HUES64 (cell line): ENCODE results near the gene MRPL53.

ENCODE experiments used
- H3K27ac ChIP-seq: 2 replicates; pipeline ENCODE4 v1.7.0; 2013; ENCODE audit warnings: low read depth, low read length, inconsistent platforms
- H3K27me3 ChIP-seq: 2 replicates; pipeline ENCODE4 v1.6.1; 2013; ENCODE audit warnings: mild to moderate bottlenecking, low read length; ENCODE audit not compliant: insufficient read depth
- H3K36me3 ChIP-seq: 2 replicates; pipeline ENCODE4 v1.6.1; 2013; ENCODE audit warnings: mild to moderate bottlenecking, low read length; ENCODE audit not compliant: insufficient read depth
- H3K4me1 ChIP-seq: 2 replicates; pipeline ENCODE4 v1.6.1; 2013; ENCODE audit warnings: mild to moderate bottlenecking, low read length, moderate library complexity; ENCODE audit not compliant: insufficient read depth
- H3K4me3 ChIP-seq: 2 replicates; pipeline ENCODE4 v1.5.1; 2013; ENCODE audit warnings: mild to moderate bottlenecking, low read length, moderate library complexity
- H3K9ac ChIP-seq: 2 replicates; pipeline ENCODE4 v1.6.1; 2013; ENCODE audit warnings: mild to moderate bottlenecking, low read depth, low read length
- H3K9me3 ChIP-seq: 2 replicates; pipeline ENCODE4 v1.6.1; 2013; ENCODE audit warnings: low read depth, low read length; ENCODE audit not compliant: insufficient read depth
- WGBS: fragments of 150-250, 120-280 bp; methylation state at CpG from one replicate; pipeline ENCODE4 v1.1.7; 2013; ENCODE audit warnings: missing lambda C conversion rate; 5-methylcytosine and 5-hydroxymethylcytosine counted together

Gene MRPL53

GRCh38 chr2:74441170-74441689, 31.2 kb downstream of the MRPL53 start:
- peak overlapping the region; percentile 72 for H3K4me3 ChIP-seq
- WGBS: under 1% methylated on average over 33 of the region's 33 CpGs

GRCh38 chr2:74440378-74441169, 31.9 kb downstream of the MRPL53 start:
- peaks cover 32% of the 10 kb centered on the region for H3K4me1 ChIP-seq
- under 1% methylated on average over 45 of the region's 45 CpGs for WGBS

More at GRCh38 chr2:74441170-74441689, 31.2 kb downstream of the MRPL53 start:
- H3K36me3 ChIP-seq: peaks cover 6% of the 10 kb centered on the region; the same call in 1 of the 2 replicates
- H3K9ac ChIP-seq: peak overlapping the region; percentile 87
- H3K4me1 ChIP-seq: peaks cover 32% of the 10 kb centered on the region
- peaks cover 4% of the 10 kb centered on the region; the same call in 1 of the 2 replicates for H3K27me3 ChIP-seq
- H3K9me3 ChIP-seq: no peaks in the 10 kb centered on the region
- peak overlapping the region; percentile 99 for H3K27ac ChIP-seq

GRCh38 chr2:74439803-74440377, 32.6 kb downstream of the MRPL53 start:
- Histone ChIP-seq H3K27me3 (peaks cover 4% of the 10 kb centered on the region; the same call in 1 of the 2 replicates), H3K9ac (peak overlapping the region; percentile 87), H3K4me1 (peaks cover 32% of the 10 kb centered on the region), H3K36me3 (peaks cover 15% of the 10 kb centered on the region), H3K9me3 (no peaks in the 10 kb centered on the region), H3K27ac (peak overlapping the region; percentile 99), H3K4me3 (peak overlapping the region; percentile 72)
- WGBS: 42% methylated on average over 12 of the region's 14 CpGs

More at GRCh38 chr2:74440378-74441169, 31.9 kb downstream of the MRPL53 start:
- Histone ChIP-seq H3K36me3 (peaks cover 8% of the 10 kb centered on the region; the same call in 1 of the 2 replicates), H3K9ac (peak overlapping the region; percentile 87), H3K4me3 (peak overlapping the region; percentile 72), H3K27ac (peak overlapping the region; percentile 99), H3K27me3 (peaks cover 4% of the 10 kb centered on the region; the same call in 1 of the 2 replicates), H3K9me3 (no peaks in the 10 kb centered on the region)

GRCh38 chr2:74439373-74439772, 33.1 kb downstream of the MRPL53 start:
- Histone ChIP-seq H3K9me3 (no peaks in the 10 kb centered on the region), H3K27ac (no peak overlapping the region), H3K36me3 (peaks cover 16% of the 10 kb centered on the region), H3K4me3 (peak overlapping the region; percentile 72), H3K9ac (peak overlapping the region; percentile 87; the same call in 1 of the 2 replicates), H3K27me3 (no peaks in the 10 kb centered on the region), H3K4me1 (peaks cover 32% of the 10 kb centered on the region)
- 72% methylated on average over 3 of the region's 3 CpGs for WGBS

GRCh38 chr2:74438248-74438647, 34.2 kb downstream of the MRPL53 start:
- peaks cover 32% of the 10 kb centered on the region for H3K4me1 ChIP-seq
- 89% methylated on average over 1 of the region's 1 CpG for WGBS
- H3K4me3 ChIP-seq: no peak overlapping the region
- H3K9ac ChIP-seq: no peak overlapping the region
- no peaks in the 10 kb centered on the region for H3K27me3 ChIP-seq
- H3K9me3 ChIP-seq: no peaks in the 10 kb centered on the region
- no peak overlapping the region for H3K27ac ChIP-seq
- peaks cover 19% of the 10 kb centered on the region for H3K36me3 ChIP-seq

- H3K27me3 ChIP-seq: no peaks in the 10 kb centered on the region
- H3K4me3 ChIP-seq: peak overlapping the region; percentile 12; the same call in 1 of the 2 replicates
- H3K36me3 ChIP-seq: peaks cover 26% of the 10 kb centered on the region
- H3K9ac ChIP-seq: no peak overlapping the region
- no peaks in the 10 kb centered on the region for H3K9me3 ChIP-seq
- peaks cover 32% of the 10 kb centered on the region for H3K4me1 ChIP-seq
- 69% methylated on average over 5 of the region's 6 CpGs for WGBS
- peak overlapping the region; percentile 8; the same call in 1 of the 2 replicates for H3K27ac ChIP-seq
Observed at GRCh38 chr2:74436848-74437695, 35.4 kb downstream of the MRPL53 start.

- Histone ChIP-seq H3K27ac (no peak overlapping the region), H3K9me3 (no peaks in the 10 kb centered on the region), H3K4me3 (no peak overlapping the region), H3K9ac (no peak overlapping the region), H3K4me1 (peaks cover 32% of the 10 kb centered on the region), H3K27me3 (no peaks in the 10 kb centered on the region), H3K36me3 (peaks cover 34% of the 10 kb centered on the region)
- 93% methylated on average over 43 of the region's 43 CpGs for WGBS
Observed at GRCh38 chr2:74436111-74436805, 36.2 kb downstream of the MRPL53 start.

GRCh38 chr2:74430502-74430901, 42.0 kb downstream of the MRPL53 start:
- WGBS: 93% methylated on average over 11 of the region's 11 CpGs
- Histone ChIP-seq H3K36me3 (peaks cover 83% of the 10 kb centered on the region), H3K9ac (no peak overlapping the region), H3K27me3 (no peaks in the 10 kb centered on the region), H3K9me3 (no peaks in the 10 kb centered on the region), H3K4me3 (no peak overlapping the region), H3K4me1 (no peaks in the 10 kb centered on the region), H3K27ac (no peak overlapping the region)

GRCh38 chr2:74429487-74430451, 42.7 kb downstream of the MRPL53 start:
- H3K4me3 ChIP-seq: no peak overlapping the region
- H3K9ac ChIP-seq: no peak overlapping the region
- H3K27me3 ChIP-seq: no peaks in the 10 kb centered on the region
- H3K36me3 ChIP-seq: peaks cover 83% of the 10 kb centered on the region
- no peaks in the 10 kb centered on the region for H3K9me3 ChIP-seq
- WGBS: 93% methylated on average over 17 of the region's 18 CpGs
- no peak overlapping the region for H3K27ac ChIP-seq
- no peaks in the 10 kb centered on the region for H3K4me1 ChIP-seq
